ENCODE measurements around the gene TXK. TPM values are rescaled to one million over a fixed set of nuclear protein-coding genes. Genes with fewer than 3 reads are reported as not detected.

The TXK gene
- total and polyA plus RNA-seq, 10 of the 15 experiments (the other 5 are each of a cell fraction or from before 2014, with no cell fraction given), result 0.44 to 2.9 (median 1.4) TPM

DNA sequence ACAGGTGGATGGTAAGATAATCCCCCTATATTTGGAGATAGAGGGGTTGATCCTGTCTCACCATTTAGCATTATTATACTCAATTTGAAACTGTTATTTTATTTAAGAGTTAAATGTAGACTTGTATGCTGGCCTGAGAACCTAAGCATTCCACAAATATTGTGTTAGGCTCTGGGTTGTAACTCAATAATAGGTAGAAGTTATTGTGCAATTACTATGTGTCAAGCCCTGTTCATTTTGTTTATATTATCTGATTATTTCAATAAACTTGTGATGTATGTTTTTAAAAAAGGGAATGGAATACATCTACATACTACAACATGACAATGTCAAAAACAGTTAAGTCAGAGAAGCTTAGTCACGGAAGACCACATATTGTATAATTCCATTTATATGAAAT is 13.6 kb upstream of the TXK start:
- in situ Hi-C loops (cut with MboI) (no loop called here), intact Hi-C loops (cut with micrococcal nuclease; ENCODE audit: unreplicated experiment) (no loop called here)
- ATAC-seq, result no peak
- POLR2A ChIA-PET, result no interaction called here
- FAIRE-seq, result no peak
- RAD21 ChIA-PET (ENCODE audit: unreplicated experiment), result no interaction called here
- BruUV-seq (replicated peaks), result no TSS peak
- Histone ChIP-seq H3K9me3 (replicated peaks; ENCODE audit: control insufficient read depth, insufficient read depth, low read length) (no peaks in the 10 kb centered on the region), H4K20me1 (ENCODE audit: control insufficient read depth, insufficient read depth) (no peaks in the 10 kb centered on the region), H2AFZ (ENCODE audit: control insufficient read depth, low read depth, low read length) (no peak overlapping the region), H3K9ac (ENCODE audit: control insufficient read depth, insufficient read depth, low read length) (no peak overlapping the region), H3K27ac (ENCODE audit: control insufficient read depth, insufficient read depth) (no peak overlapping the region), H3K4me2 (ENCODE audit: control insufficient read depth, insufficient read depth) (no peak overlapping the region), H3K79me2 (ENCODE audit: control insufficient read depth, insufficient read depth, low read length) (no peaks in the 10 kb centered on the region), H3K4me1 (ENCODE audit: control insufficient read depth, insufficient read depth, low read length) (no peaks in the 10 kb centered on the region), H3K36me3 (ENCODE audit: control insufficient read depth in 2 of 2, insufficient read depth in 2 of 2, low read length in 1 of 2) (peaks cover 5 to 39% of the 10 kb centered on the region in 2 experiments), H3K4me3 (no peak overlapping the region), H3K27me3 (replicated peaks in 1 of 2; ENCODE audit: control insufficient read depth in 2 of 2, insufficient read depth in 2 of 2, low read length in 1 of 2) (no peaks in the 10 kb centered on the region)
- SMC1A ChIA-PET (ENCODE audit: uncharacterized antibody, unreplicated experiment), result interaction anchor here (0.7 to 2.4 kb wide), 3 partner anchors 9 to 127 kb away, joined by 3 to 12 read pairs (median 3); no protein-coding TSS in a partner anchor
- DNase-seq (ENCODE audit: low read depth, low spot score), result no peak
- 94% methylated on average over 1 of the region's 1 CpG for WGBS (ENCODE audit: insufficient coverage, insufficient replicate concordance, low lambda C conversion rate, missing lambda C conversion rate)
- CTCF ChIA-PET, result interaction anchor here (1.2 kb wide), 1 partner anchor 143 kb away, joined by 3 read pairs; no protein-coding TSS in a partner anchor
- TF ChIP-seq GABPA (IDR thresholded peaks at IDR 0.05; ENCODE audit: low read depth), result no peak
- no peak for TF ChIP-seq DPF2 (IDR thresholded peaks at IDR 0.05)
- TF ChIP-seq EZH2 (IDR thresholded peaks at IDR 0.05; ENCODE audit: borderline replicate concordance, control insufficient read depth, low read depth, low read length), result no peak
- TF ChIP-seq SUZ12 (IDR thresholded peaks at IDR 0.05; ENCODE audit: unreplicated experiment), result no peak
- TF ChIP-seq, protein P1, sequence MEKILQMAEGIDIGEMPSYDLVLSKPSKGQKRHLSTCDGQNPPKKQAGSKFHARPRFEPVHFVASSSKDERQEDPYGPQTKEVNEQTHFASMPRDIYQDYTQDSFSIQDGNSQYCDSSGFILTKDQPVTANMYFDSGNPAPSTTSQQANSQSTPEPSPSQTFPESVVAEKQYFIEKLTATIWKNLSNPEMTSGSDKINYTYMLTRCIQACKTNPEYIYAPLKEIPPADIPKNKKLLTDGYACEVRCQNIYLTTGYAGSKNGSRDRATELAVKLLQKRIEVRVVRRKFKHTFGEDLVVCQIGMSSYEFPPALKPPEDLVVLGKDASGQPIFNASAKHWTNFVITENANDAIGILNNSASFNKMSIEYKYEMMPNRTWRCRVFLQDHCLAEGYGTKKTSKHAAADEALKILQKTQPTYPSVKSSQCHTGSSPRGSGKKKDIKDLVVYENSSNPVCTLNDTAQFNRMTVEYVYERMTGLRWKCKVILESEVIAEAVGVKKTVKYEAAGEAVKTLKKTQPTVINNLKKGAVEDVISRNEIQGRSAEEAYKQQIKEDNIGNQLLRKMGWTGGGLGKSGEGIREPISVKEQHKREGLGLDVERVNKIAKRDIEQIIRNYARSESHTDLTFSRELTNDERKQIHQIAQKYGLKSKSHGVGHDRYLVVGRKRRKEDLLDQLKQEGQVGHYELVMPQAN (conservative IDR thresholded peaks at IDR 0.05), result no peak
- TF ChIP-seq ZNF24 (IDR thresholded peaks at IDR 0.05), result no peak
- no peak for TF ChIP-seq STAT1 (conservative IDR thresholded peaks at IDR 0.05)
- TF ChIP-seq, protein P2, sequence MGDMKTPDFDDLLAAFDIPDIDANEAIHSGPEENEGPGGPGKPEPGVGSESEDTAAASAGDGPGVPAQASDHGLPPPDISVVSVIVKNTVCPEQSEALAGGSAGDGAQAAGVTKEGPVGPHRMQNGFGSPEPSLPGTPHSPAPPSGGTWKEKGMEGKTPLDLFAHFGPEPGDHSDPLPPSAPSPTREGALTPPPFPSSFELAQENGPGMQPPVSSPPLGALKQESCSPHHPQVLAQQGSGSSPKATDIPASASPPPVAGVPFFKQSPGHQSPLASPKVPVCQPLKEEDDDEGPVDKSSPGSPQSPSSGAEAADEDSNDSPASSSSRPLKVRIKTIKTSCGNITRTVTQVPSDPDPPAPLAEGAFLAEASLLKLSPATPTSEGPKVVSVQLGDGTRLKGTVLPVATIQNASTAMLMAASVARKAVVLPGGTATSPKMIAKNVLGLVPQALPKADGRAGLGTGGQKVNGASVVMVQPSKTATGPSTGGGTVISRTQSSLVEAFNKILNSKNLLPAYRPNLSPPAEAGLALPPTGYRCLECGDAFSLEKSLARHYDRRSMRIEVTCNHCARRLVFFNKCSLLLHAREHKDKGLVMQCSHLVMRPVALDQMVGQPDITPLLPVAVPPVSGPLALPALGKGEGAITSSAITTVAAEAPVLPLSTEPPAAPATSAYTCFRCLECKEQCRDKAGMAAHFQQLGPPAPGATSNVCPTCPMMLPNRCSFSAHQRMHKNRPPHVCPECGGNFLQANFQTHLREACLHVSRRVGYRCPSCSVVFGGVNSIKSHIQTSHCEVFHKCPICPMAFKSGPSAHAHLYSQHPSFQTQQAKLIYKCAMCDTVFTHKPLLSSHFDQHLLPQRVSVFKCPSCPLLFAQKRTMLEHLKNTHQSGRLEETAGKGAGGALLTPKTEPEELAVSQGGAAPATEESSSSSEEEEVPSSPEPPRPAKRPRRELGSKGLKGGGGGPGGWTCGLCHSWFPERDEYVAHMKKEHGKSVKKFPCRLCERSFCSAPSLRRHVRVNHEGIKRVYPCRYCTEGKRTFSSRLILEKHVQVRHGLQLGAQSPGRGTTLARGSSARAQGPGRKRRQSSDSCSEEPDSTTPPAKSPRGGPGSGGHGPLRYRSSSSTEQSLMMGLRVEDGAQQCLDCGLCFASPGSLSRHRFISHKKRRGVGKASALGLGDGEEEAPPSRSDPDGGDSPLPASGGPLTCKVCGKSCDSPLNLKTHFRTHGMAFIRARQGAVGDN (IDR thresholded peaks at IDR 0.05), result no peak
- TF ChIP-seq NFYA (IDR thresholded peaks at IDR 0.05; ENCODE audit: borderline replicate concordance, low read depth, low read length), result no peak
- no peak for TF ChIP-seq MYC (IDR thresholded peaks at IDR 0.05; ENCODE audit: insufficient read depth, insufficient read length, insufficient replicate concordance, low read length, severe bottlenecking)
- no peak for TF ChIP-seq GATAD2B (conservative IDR thresholded peaks at IDR 0.05; ENCODE audit: low read depth)
- TF ChIP-seq, protein P3, sequence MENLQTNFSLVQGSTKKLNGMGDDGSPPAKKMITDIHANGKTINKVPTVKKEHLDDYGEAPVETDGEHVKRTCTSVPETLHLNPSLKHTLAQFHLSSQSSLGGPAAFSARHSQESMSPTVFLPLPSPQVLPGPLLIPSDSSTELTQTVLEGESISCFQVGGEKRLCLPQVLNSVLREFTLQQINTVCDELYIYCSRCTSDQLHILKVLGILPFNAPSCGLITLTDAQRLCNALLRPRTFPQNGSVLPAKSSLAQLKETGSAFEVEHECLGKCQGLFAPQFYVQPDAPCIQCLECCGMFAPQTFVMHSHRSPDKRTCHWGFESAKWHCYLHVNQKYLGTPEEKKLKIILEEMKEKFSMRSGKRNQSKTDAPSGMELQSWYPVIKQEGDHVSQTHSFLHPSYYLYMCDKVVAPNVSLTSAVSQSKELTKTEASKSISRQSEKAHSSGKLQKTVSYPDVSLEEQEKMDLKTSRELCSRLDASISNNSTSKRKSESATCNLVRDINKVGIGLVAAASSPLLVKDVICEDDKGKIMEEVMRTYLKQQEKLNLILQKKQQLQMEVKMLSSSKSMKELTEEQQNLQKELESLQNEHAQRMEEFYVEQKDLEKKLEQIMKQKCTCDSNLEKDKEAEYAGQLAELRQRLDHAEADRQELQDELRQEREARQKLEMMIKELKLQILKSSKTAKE (IDR thresholded peaks at IDR 0.05; ENCODE audit: low read depth, poor library complexity, severe bottlenecking), result no peak

Measured in GM12878 (cell line).